GM12873 (cell line): ENCODE measurements around the gene STK40.

ENCODE experiments used
- TF ChIP-seq, protein P1 (sequence below): IDR thresholded peaks from 2 replicates; pipeline ENCODE4 v1.5.1; 2012; ENCODE audit warnings: low read depth, mild to moderate bottlenecking, moderate library complexity, low read length, control low read depth; ENCODE audit not compliant: insufficient read depth; ENCODE audit errors: missing control alignments

The STK40 gene

DNA sequence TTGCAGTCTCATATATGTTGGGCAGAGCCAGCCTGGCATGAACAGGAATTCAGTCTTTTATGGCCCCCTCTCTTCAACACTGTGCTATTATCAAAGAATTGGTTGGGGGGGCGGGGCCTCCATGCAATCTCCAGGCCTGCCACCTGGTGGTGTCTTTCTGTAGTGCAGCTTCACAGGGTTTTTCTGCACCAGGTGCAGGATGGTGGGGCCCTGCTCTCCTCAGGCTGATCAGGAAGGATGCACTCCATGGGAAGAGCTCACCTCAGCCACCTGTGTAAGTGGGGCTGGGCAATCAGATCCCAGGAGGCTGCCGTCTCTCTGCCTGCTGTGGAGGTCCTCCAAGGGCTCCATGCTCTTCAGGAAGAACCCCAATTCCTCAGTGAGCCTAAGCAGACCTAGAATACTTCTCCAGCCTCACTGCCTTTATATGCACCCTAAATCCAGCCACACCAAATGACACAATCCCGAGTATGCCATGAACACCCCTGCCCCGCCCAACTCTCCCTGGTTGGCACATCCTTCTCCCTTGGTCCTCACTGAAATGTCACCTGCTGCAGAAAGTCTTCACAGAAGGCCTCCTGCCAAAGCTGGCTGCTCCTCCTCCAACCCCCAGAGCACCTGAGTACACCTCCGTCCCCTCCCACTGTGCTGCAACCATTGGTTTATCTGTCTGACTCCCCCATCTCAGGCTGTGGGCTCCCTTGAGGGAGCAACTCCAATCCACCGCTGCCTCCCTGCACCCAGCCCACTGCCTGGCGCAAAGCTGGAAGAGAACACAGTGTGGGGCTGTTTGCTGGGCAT, 16.5 kb downstream of the STK40 start:
- TF ChIP-seq, protein P1, sequence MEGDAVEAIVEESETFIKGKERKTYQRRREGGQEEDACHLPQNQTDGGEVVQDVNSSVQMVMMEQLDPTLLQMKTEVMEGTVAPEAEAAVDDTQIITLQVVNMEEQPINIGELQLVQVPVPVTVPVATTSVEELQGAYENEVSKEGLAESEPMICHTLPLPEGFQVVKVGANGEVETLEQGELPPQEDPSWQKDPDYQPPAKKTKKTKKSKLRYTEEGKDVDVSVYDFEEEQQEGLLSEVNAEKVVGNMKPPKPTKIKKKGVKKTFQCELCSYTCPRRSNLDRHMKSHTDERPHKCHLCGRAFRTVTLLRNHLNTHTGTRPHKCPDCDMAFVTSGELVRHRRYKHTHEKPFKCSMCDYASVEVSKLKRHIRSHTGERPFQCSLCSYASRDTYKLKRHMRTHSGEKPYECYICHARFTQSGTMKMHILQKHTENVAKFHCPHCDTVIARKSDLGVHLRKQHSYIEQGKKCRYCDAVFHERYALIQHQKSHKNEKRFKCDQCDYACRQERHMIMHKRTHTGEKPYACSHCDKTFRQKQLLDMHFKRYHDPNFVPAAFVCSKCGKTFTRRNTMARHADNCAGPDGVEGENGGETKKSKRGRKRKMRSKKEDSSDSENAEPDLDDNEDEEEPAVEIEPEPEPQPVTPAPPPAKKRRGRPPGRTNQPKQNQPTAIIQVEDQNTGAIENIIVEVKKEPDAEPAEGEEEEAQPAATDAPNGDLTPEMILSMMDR, result peak; percentile 89

GRCh38 chr1:36367798-36368197, 17.9 kb downstream of the STK40 start:
- TF ChIP-seq, protein P1, result no peak

DNA sequence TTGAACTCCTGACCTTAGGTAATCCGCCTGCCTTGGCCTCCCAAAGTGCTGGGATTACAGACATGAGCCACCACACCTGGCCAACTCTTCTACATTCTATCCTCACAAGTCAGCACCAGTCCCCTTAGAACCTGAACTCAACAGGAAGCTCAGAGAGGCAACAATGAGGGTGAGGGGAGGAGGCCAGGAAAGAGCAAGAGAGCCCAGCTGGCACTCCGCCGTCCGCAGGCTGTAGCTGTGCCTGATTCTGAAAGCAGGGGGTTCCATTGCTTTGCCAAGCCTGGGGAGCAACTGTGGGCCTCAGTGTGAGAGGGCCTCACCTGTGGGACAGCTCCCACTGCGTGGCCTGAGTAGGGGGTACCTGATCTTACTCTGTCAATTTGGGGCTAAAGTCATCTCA, 18.7 kb downstream of the STK40 start:
- TF ChIP-seq, protein P1, result no peak

DNA sequence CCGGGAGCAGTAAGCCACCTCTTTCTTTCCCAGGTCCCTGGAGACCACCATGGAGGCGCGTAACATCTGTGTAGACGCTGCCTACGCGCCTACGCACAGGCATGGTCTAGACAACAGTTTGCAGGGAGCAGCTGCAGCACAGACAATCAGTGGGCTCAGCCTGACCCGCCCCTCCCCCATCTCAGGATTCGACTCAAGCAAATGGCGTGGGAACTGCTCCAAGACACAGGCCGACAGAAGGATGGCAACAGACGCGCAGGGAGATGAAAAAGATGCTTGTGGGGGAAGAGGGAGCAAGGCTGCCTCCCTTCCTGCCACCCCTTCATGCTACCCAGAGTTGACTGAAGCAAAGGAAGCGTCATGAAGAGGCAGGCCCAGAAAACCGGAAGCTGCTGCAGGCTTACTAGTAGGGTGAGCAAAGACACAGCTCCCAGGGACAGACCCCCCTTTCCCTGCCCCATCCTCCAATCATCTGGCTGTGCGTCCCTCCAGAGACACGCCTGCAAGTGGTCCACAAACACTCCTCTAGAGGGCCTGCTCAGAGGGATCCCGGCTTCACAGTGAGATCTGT, 19.5 kb downstream of the STK40 start:
- TF ChIP-seq, protein P1, result peak; percentile 9

- TF ChIP-seq, protein P1, result no peak
Observed at GRCh38 chr1:36365381-36365780, 20.3 kb downstream of the STK40 start.

- TF ChIP-seq, protein P1, result no peak
Observed at GRCh38 chr1:36359911-36360550, 25.7 kb downstream of the STK40 start.

- TF ChIP-seq, protein P1, result no peak
Observed at GRCh38 chr1:36359383-36359782, 26.3 kb downstream of the STK40 start.
